Measurements from ENCODE around the gene HNRNPL.

GRCh38 chr19:38850436-38850975, 720 bp upstream of the HNRNPL start:
- TF ChIP-seq POLR2AphosphoS5 (IDR thresholded peaks at IDR 0.05; ENCODE audit: borderline replicate concordance, low read depth, low read length) (peak; percentile 84), EZH2 (IDR thresholded peaks at IDR 0.05) (no peak), FOXP2 (optimal IDR thresholded peaks at IDR 0.05; ENCODE audit: control extremely low read depth, extremely low read length, insufficient read depth) (peak; percentile 44)
